A549 treated with CpdA at 1 μM for 4 hours (cell line): ENCODE data around the gene R3HDML. TPM values are rescaled to one million over a fixed set of nuclear protein-coding genes. Genes with fewer than 3 reads are reported as not detected.

Source experiments
- total RNA-seq: library from RNA; stranded (reverse); fragments of 200-300 nt; extraction: Qiagen RNA extraction; gene quantifications from 5 replicates; pipeline ENCODE4 v1.2.3, GENCODE V29; 2022; ENCODE audit warnings: low read depth

R3HDML gene
- 0.09 to 0.62 TPM (median 0.44 TPM) in 4 of 5 replicates, not detected in the other for total RNA-seq

GRCh38 chr20:44336725-44337380, at the start of gene R3HDML:
Gene R3HDML, plus strand, starts transcription at chr20:44337043. Its CDS starts 115 bp downstream, at chr20:44337158.

GRCh38 chr20:44310664-44311639, 25.9 kb upstream of the R3HDML start, which contains the start of gene FITM2:
Gene FITM2, minus strand, starts transcription at chr20:44311202. Its CDS starts 54 bp downstream, at chr20:44311148.

GRCh38 chr20:44355498-44356352, 18.9 kb downstream of the R3HDML start, which contains the start of gene HNF4A:
Gene HNF4A, plus strand, starts transcription at chr20:44355699. Its CDS starts 106 bp downstream, at chr20:44355805.

Other genes with a start within 250 kb of the R3HDML start
- gene JPH2, start 149.9 kb upstream of the R3HDML start, total RNA-seq = 0.58 to 0.99 TPM (median 0.83 TPM) in 5 replicates
- 45.8 to 57.0 TPM (median 53.3 TPM) in 5 replicates for gene OSER1, start 126.3 kb upstream of the R3HDML start, total RNA-seq
- 0.16 TPM in 1 of 5 replicates, not detected in the others for gene GDAP1L1, start 89.7 kb upstream of the R3HDML start, total RNA-seq
- 7.1 to 8.5 TPM (median 7.3 TPM) in 5 replicates for gene FITM2, start 25.8 kb upstream of the R3HDML start, total RNA-seq
- gene HNF4A, start 18.7 kb downstream of the R3HDML start, total RNA-seq = 11.4 to 15.6 TPM (median 12.9 TPM) in 5 replicates
- 11.5 to 15.2 TPM (median 13.3 TPM) in 5 replicates for gene TTPAL, start 138.8 kb downstream of the R3HDML start, total RNA-seq
- 68.2 to 89.2 TPM (median 80.7 TPM) in 5 replicates for gene SERINC3, start 185.0 kb downstream of the R3HDML start, total RNA-seq
- 30.6 to 39.7 TPM (median 36.2 TPM) in 5 replicates for gene PKIG, start 245.5 kb downstream of the R3HDML start, total RNA-seq